ENCODE data around the gene FAM217B. TPM values are rescaled to one million over a fixed set of nuclear protein-coding genes. Genes with fewer than 3 reads are reported as not detected.

FAM217B gene
- total RNA-seq, 2 donors from 2014 or later: 11.9 to 15.4 TPM

GRCh38 chr20:59938221-59938620, 2.0 kb upstream of the FAM217B start:
- ATAC-seq (ENCODE audit: insufficient number of reproducible peaks, low FRiP score, low read depth): no peak
- DNase-seq (ENCODE audit: low spot score): no peak

GRCh38 chr20:59938696-59939051, 1.5 kb upstream of the FAM217B start:
- Histone ChIP-seq H3K27ac (no peak overlapping the region), H3K36me3 (peaks cover 7% of the 10 kb centered on the region), H3K4me1 (ENCODE audit: control insufficient read depth in 1 of 2, low read depth in 2 of 2) (peaks cover 27 to 42% of the 10 kb centered on the region in 2 donors), H3K4me3 (peak overlapping the region; percentile 85), H3K27me3 (replicated peaks; ENCODE audit: insufficient read depth) (no peaks in the 10 kb centered on the region), H3K9me3 (no peaks in the 10 kb centered on the region)
- DNase-seq (ENCODE audit: low spot score) (no peak), ATAC-seq (ENCODE audit: insufficient number of reproducible peaks, low FRiP score, low read depth) (no peak)
- no peak for TF ChIP-seq CTCF (IDR thresholded peaks at IDR 0.05)

More at GRCh38 chr20:59938221-59938620, 2.0 kb upstream of the FAM217B start:
- TF ChIP-seq CTCF (IDR thresholded peaks at IDR 0.05): no peak
- peaks cover 27 to 42% of the 10 kb centered on the region in 2 donors for H3K4me1 ChIP-seq (ENCODE audit: control insufficient read depth in 1 of 2, low read depth in 2 of 2)
- no peak overlapping the region for H3K27ac ChIP-seq
- H3K9me3 ChIP-seq: no peaks in the 10 kb centered on the region
- H3K27me3 ChIP-seq (replicated peaks; ENCODE audit: insufficient read depth): no peaks in the 10 kb centered on the region
- H3K4me3 ChIP-seq: peak overlapping the region; percentile 85
- peaks cover 2% of the 10 kb centered on the region for H3K36me3 ChIP-seq

GRCh38 chr20:59939052-59939878, 924 bp upstream of the FAM217B start:
- ATAC-seq (ENCODE audit: insufficient number of reproducible peaks, low FRiP score, low read depth): no peak
- H3K27ac ChIP-seq: peak overlapping the region; percentile 93 to 96
- no peak for DNase-seq (ENCODE audit: low spot score)
- no peaks in the 10 kb centered on the region for H3K27me3 ChIP-seq (replicated peaks; ENCODE audit: insufficient read depth)
- TF ChIP-seq CTCF (IDR thresholded peaks at IDR 0.05): no peak
- peaks cover 27 to 42% of the 10 kb centered on the region in 2 donors for H3K4me1 ChIP-seq (ENCODE audit: control insufficient read depth in 1 of 2, low read depth in 2 of 2)
- H3K36me3 ChIP-seq: peaks cover 12% of the 10 kb centered on the region
- no peaks in the 10 kb centered on the region for H3K9me3 ChIP-seq
- peak overlapping the region; percentile 85 for H3K4me3 ChIP-seq

- ATAC-seq (ENCODE audit: insufficient number of reproducible peaks, low FRiP score, low read depth): no peak
- H3K27ac ChIP-seq: peak overlapping the region; percentile 93 to 96
- H3K27me3 ChIP-seq (replicated peaks; ENCODE audit: insufficient read depth): no peaks in the 10 kb centered on the region
- no peak for TF ChIP-seq CTCF (IDR thresholded peaks at IDR 0.05)
- peaks cover 18% of the 10 kb centered on the region for H3K36me3 ChIP-seq
- no peaks in the 10 kb centered on the region for H3K9me3 ChIP-seq
- H3K4me3 ChIP-seq: peak overlapping the region; percentile 85
- peaks cover 27 to 42% of the 10 kb centered on the region in 2 donors for H3K4me1 ChIP-seq (ENCODE audit: control insufficient read depth in 1 of 2, low read depth in 2 of 2)
- DNase-seq (ENCODE audit: low spot score): no peak
Measured at GRCh38 chr20:59939879-59940128, 385 bp upstream of the FAM217B start.

- TF ChIP-seq CTCF (IDR thresholded peaks at IDR 0.05): no peak
- H3K27me3 ChIP-seq (replicated peaks; ENCODE audit: insufficient read depth): no peaks in the 10 kb centered on the region
- peak overlapping the region; percentile 85 for H3K4me3 ChIP-seq
- DNase-seq (ENCODE audit: low spot score) (no peak), ATAC-seq (ENCODE audit: insufficient number of reproducible peaks, low FRiP score, low read depth) (no peak)
- peak overlapping the region; percentile 93 to 96 for H3K27ac ChIP-seq
- H3K4me1 ChIP-seq (ENCODE audit: control insufficient read depth in 1 of 2, low read depth in 2 of 2): peaks cover 29 to 42% of the 10 kb centered on the region in 2 donors
- peaks cover 18% of the 10 kb centered on the region for H3K36me3 ChIP-seq
- H3K9me3 ChIP-seq: no peaks in the 10 kb centered on the region
Measured at GRCh38 chr20:59940956-59941294, 736 bp downstream of the FAM217B start.

All from thoracic aorta (tissue), 2 donors.